HG03521 (cell line): Measurements from ENCODE around the gene LILRB5.
"Not testable (repeated sequence)": the region's sequence is repeated elsewhere in the genome, so short reads cannot be mapped to it uniquely, and the experiment has no call there.

ENCODE experiments used
- ATAC-seq: cut with Tn5 transposase; IDR thresholded peaks from one replicate; pipeline ENCODE4 v1.9.1; 2021; ENCODE audit warnings: mild to moderate bottlenecking, moderate library complexity; ENCODE audit not compliant: unreplicated experiment

LILRB5 gene

DNA sequence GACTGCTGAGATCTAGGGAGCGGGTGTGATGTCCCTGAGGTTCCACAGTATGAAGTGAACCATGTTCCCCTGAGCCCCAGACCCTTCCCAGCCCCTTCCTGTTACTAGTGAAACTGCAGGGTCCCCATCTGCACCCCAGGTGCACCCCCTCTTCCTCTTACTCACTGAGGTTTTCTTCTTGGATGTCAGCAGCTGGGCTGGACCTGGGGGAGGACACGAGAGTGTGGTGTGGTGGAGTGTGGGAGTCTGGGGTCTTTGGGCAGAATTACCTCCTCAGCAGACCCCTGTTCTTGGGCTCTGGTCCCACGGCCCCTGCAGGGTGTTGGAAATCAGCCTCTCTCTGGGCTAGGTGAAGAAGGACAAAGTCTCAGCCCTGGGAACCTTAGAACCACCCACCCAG is 11.1 kb downstream of the LILRB5 start:
- no peak for ATAC-seq

DNA sequence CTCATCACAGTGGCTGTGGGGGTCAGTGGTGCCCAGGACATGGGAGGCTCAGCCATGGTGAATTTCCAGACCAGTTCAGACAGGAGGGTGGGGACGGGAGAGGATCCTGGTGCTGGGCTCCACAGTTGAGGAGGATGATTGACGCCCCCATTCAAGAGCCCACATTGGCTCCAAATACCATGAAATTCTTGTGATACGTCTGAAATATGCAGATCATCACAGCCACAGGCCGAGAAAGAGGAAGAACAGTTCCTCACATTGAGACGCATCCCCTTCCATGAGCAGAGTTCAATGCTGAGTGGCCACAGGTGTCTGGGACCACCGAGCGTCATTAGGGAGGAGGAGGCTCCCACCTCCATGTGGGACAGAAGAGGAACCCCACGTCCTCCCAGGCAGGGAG is 13.3 kb downstream of the LILRB5 start:
- ATAC-seq: not testable (repeated sequence)

DNA sequence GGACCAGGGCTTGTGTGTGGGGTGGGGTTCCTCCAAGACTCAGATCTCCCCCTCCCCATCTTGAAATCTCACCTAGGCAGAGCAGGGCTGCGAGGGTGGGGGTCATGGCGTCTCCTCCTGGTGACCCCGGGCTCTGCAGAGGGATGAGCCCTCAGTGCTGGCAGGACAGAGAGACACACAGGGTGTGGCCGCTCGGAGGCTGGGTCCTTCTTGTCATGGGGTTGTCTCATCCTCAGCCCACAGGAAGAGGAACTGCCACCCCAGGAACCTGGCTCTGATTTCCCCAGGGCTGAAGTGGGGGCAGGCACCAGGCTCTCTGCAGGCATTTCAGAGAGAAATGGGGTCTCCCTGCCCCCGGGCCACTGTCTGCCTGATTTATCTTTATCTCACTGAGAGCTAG is 14.4 kb downstream of the LILRB5 start, which contains the start of gene LILRA6:
TSS of gene LILRA6 (minus strand) at position 145 of the 400 bp plus-strand sequence.
- not testable (repeated sequence) for ATAC-seq

DNA sequence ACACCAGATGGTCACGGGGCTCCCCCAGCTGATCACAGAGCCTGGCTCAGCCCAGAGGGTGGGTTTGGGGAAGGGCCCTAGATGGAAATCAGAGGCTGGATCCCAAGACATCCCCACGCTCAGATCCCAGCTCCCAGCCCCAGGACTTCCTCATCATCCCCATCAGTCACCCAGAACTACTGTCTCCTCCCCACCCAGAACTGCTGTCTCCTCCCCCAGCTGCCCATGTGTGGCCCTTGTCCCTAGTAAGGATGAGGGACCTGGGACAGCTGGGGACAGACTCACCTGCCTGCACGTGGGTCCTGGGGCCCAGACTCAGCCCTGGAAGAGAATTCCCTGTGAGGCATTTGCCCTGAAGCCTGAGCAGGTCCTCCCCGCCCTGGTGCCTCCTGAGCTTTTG is 14.8 kb downstream of the LILRB5 start:
- not testable (repeated sequence) for ATAC-seq

DNA sequence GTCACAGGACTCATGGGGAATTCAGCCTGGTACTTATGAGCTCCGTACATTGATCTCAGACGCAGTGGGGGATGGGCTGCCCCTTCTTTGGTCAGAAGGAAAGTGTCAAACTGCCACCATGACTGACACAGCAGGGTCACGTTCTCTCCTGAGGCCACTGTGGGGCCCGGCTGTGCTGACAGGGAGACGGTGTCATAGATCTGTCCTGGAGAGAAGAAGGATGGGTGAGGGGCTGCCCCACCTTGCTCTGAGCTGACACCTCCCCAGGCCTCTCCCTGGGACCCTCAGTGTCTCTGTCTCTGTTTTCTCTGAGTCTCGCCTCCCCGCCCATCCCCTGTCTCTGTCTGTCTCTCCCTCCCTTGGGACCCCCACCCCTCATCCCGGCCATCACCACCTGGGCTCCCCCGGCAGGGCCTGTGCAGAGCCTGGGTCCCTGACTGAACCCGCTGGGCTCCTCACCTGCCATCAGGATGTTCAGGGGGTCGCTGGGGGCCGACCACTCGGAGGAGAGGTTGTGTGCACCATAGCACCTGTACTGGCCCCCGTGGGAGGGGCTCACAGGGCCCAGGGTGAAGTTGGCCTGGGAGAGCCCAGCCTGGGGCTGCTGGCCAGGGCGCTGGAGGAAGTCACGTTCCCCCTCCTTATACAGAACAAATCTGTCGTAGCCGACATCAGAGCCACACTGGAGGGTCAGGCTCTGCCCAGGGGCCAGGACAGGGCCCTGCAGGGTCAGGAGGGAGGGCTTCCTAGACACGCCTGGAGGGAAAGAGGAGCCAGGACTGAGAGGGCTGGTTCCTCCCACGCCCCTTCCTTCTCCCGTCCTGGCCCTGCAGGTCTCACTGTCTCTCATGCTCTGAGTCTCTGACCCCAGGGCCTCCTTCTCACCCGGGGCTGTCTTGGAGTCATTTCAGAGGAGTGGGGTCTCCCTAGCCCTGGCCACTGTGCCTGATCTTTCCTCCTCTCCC is 16.4 kb downstream of the LILRB5 start:
- ATAC-seq: not testable (repeated sequence)

GRCh38 chr19:54239491-54240371 is 17.3 kb downstream of the LILRB5 start:
- ATAC-seq: not testable (repeated sequence)

DNA sequence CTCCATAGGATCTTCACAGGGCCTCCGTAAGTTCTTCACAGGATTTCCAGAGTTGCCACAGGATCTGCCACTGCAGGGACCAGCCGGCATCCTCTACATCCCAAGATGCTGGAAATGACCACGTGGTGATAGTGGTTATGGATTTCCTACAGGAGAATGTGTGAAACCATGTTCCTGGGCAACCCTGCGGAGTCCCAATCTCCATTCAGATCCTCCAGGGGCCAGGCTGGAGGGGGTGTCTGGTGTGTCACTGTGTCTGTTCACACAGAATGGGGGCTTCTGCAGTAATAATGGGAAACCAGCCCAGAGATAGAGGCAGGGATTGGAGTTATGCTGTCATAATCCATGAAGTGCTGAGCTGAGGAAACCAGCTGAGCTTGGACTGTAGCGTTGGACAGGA is 23.1 kb downstream of the LILRB5 start:
- no peak for ATAC-seq

GRCh38 chr19:54231077-54231931 is 25.8 kb downstream of the LILRB5 start:
- peak; percentile 59 for ATAC-seq

GRCh38 chr19:54230031-54230430 is 27.0 kb downstream of the LILRB5 start:
- no peak for ATAC-seq

- ATAC-seq: no peak
Observed at GRCh38 chr19:54229146-54229545, 27.9 kb downstream of the LILRB5 start.

- ATAC-seq: not testable (repeated sequence)
Observed at GRCh38 chr19:54224619-54225018, 32.5 kb downstream of the LILRB5 start.

- not testable (repeated sequence) for ATAC-seq
Observed at GRCh38 chr19:54223937-54224281, 33.2 kb downstream of the LILRB5 start.

GRCh38 chr19:54223277-54223936 is 33.7 kb downstream of the LILRB5 start:
- ATAC-seq: not testable (repeated sequence)

DNA sequence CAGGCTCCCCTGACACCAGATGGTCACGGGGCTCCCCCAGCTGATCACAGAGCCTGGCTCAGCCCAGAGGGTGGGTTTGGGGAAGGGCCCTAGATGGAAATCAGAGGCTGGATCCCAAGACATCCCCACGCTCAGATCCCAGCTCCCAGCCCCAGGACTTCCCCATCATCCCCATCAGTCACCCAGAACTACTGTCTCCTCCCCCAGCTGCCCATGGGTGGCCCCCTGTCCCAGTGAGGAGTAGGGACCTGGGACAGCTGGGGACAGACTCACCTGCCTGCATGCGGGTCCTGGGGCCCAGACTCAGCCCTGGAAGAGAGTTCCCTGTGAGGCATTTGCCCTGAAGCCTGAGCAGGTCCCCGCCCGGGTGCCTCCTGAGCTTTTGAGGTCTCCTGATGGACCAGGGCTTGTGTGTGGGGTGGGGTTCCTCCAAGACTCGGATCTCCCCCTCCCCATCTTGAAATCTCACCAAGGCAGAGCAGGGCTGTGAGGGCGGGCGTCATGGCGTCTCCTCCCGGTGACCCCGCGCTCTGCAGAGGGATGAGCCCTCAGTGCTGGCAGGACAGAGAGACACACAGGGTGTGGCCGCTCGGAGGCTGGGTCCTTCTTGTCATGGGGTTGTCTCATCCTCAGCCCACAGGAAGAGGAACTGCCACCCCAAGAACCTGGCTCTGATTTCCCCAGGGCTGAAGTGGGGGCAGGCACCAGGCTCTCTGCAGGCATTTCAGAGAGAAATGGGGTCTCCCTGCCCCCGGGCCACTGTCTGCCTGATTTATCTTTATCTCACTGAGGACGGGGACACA is 34.4 kb downstream of the LILRB5 start, which contains the start of gene LILRB3:
TSS of gene LILRB3 (minus strand) at position 534 of the 803 bp plus-strand sequence. CDS start at position 503, 31 bp downstream.
- not testable (repeated sequence) for ATAC-seq

DNA sequence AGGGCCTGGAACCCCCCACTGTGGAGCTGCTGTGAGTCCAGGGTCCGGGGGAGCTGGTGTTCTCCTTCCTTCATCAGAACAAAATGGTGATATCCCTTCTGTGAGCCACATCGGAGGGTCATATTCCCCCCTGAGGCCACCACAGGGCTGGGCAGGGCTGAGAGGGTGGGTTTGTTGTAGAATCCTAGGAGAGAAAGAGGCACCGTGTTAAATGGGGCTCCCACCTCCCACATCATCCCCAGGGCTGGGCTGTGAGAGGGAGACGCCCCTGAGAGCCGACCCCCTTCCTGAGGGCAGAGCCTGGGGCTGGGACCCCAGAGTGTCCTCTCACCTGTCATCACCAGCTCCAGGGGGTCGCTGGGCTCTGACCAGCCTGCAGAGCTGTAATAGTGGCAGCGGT is 35.1 kb downstream of the LILRB5 start:
- ATAC-seq: not testable (repeated sequence)

GRCh38 chr19:54219702-54220101 is 37.4 kb downstream of the LILRB5 start:
- not testable (repeated sequence) for ATAC-seq

DNA sequence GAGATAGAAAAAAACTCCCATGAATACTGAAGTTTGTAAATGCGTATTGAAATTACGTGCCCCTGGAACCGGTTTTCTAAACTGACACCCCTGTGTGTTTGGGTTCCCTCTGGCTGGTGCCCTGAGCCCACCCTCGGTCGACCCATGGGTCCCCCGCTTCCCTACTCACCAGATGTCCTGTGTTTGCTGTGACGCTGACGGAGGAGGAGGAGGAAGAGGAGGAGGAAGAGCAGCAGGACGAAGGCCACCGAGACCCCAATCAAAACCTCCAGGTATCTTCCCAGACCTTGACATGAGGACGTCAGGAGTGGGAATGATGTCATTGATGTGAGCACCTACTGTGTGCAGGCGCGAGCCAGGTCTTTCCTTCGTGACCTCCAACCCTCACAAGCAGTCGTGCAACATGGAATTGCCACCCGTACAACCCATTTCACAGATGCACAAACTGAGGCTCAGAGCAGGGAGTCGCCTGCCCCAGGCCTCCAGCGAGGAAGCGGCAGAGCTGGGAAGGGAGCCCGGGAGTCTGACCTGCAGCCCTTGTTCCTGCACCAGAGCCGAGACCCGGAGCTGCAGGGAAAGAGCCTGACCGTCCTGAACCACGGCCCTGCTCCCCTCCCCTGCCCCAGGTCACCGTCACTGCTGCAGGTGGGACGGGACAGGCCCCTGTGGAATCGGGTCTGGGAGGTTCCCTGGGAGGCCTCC is 38.0 kb downstream of the LILRB5 start:
- ATAC-seq: no peak

DNA sequence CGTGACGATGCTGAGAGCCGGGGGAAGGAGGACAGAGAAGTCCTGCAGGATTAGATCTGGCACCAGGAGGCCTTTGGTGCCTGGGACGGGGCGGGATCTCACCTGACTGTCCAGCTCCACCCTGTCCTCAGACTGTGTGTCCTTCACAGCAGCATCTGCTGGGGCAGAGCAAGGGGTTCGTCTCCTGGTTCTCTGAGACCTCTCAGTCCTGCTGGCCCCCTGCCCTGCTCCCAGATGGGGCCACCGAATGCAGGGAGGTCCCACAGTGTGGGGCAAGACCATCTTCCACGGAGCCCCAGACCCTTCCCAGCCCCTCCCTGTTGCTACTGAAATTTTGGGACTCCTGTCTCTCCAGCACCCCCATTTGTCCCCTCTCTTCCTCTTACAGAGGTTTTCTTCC is 38.8 kb downstream of the LILRB5 start:
- no peak for ATAC-seq
